Spleen (tissue), 11 donors: Measurements from ENCODE around the gene KIAA1217. TPM values are rescaled to one million over a fixed set of nuclear protein-coding genes. Genes with fewer than 3 reads are reported as not detected.

Experiments used
- DNase-seq: peaks from one replicate; pipeline ENCODE4 v3.0.0-alpha.2; 2020
- H3K27ac ChIP-seq, 8 donors: fragments of 200-600 bp; sonication (generic) in 7 of 8; 1 replicate in 4 of 8; 2 replicates in 4 of 8; pipeline versions ENCODE4 v1.5.0 to v1.8.0; 2016 to 2021; ENCODE audit warnings: inconsistent platforms in 4 of 8, mild to moderate bottlenecking in 4 of 8, moderate library complexity in 1 of 8
- H3K27me3 ChIP-seq, 7 donors: fragments of 200-600 bp; sonication (generic) in 6 of 7; replicated peaks in 1 of 7; 1 replicate in 4 of 7; 2 replicates in 3 of 7; pipeline versions ENCODE4 v1.5.0 to v1.8.0; 2016 to 2021; ENCODE audit warnings: inconsistent platforms in 3 of 7, mild to moderate bottlenecking in 1 of 7
- H3K36me3 ChIP-seq, 6 donors: fragments of 200-600 bp; sonication (generic) in 5 of 6; 1 replicate in 4 of 6; 2 replicates in 2 of 6; pipeline versions ENCODE4 v1.5.0 to v1.8.0; 2016 to 2021; ENCODE audit warnings: inconsistent platforms in 2 of 6
- H3K4me1 ChIP-seq, 6 donors: fragments of 200-600 bp; sonication (generic) in 5 of 6; 1 replicate in 3 of 6; 2 replicates in 3 of 6; pipeline versions ENCODE4 v1.5.0 to v1.8.0; 2016 to 2021; ENCODE audit warnings: inconsistent platforms in 3 of 6
- H3K4me3 ChIP-seq, 8 donors: fragments of 200-600 bp; sonication (generic) in 7 of 8; 1 replicate in 4 of 8; 2 replicates in 4 of 8; pipeline versions ENCODE4 v1.5.0 to v1.8.0; 2016 to 2021; ENCODE audit warnings: inconsistent platforms in 4 of 8, mild to moderate bottlenecking in 4 of 8, moderate library complexity in 2 of 8
- H3K9me3 ChIP-seq, 8 donors: fragments of 200-600 bp; sonication (generic) in 7 of 8; 1 replicate in 4 of 8; 2 replicates in 4 of 8; pipeline versions ENCODE4 v1.5.0 to v1.8.0; 2016 to 2021; ENCODE audit warnings: inconsistent platforms in 4 of 8
- POLR2A ChIP-seq, 3 donors: fragments of 450-650 bp; IDR thresholded peaks; one replicate each; pipeline ENCODE4 v1.5.1; 2017; ENCODE audit warnings: antibody characterized with exemption in 3 of 3, mild to moderate bottlenecking in 1 of 3
- POLR2AphosphoS5 ChIP-seq, 3 donors: sonication (generic); formaldehyde crosslinking; IDR thresholded peaks; one replicate each; pipeline ENCODE4 v1.5.1; 2017; ENCODE audit warnings: antibody characterized with exemption in 3 of 3
- WGBS, 5 donors: extraction: QIAGEN DNeasy Blood & Tissue Kit in 3 of 5; methylation state at CpG; one replicate each; pipeline versions ENCODE4 v1.1.5 to v1.1.7; 2013 to 2018; 5-methylcytosine and 5-hydroxymethylcytosine counted together
- intact Hi-C: fragments of 100-400 bp; cut with DNase I; formaldehyde crosslinking; loops from one replicate; pipeline ENCODE4 v1.15.0; 2023; ENCODE audit warnings: low total_unique reads
- polyA plus RNA-seq, 3 donors: library from polyadenylated mRNA; stranded (reverse); fragments of 200-250 nt; gene quantifications; one replicate each; pipeline ENCODE4 v1.2.1, GENCODE V29; 2013
- total RNA-seq, 7 donors: library from RNA; depleted of rRNA in 3 of 7; stranded (reverse); fragments of >200 nt in 3 of 7; fragmentation: NEBNext Ultra II Directional in 4 of 7; extraction: Animal tissue kit (Norgen Biotek cat#: 25700) in 4 of 7; gene quantifications; one replicate each; pipeline versions ENCODE4 v1.1.0 to v1.2.1, GENCODE V29; 2016 to 2021
- TF ChIP-seq, protein P1 (sequence below), 11 experiments: fragments of 200-600 bp in 7 of 11; fragments of 450-650 bp in 4 of 11; sonication (generic) in 4 of 11; IDR thresholded peaks in 8 of 11; conservative IDR thresholded peaks in 3 of 11; 1 replicate in 7 of 11; 2 replicates in 4 of 11; pipeline versions ENCODE4 v1.4.0 to v1.8.0; 2016 to 2021; ENCODE audit warnings: antibody characterized with exemption in 11 of 11, inconsistent platforms in 4 of 11, mild to moderate bottlenecking in 1 of 11
- donor health status: healthy with polysubstance abuse.
- donor health status: DM: no; HTN: no; CAD: no; lungs with moderate emphysema.
- donor health status: DM: no; HTN: no; CAD: no.
- donor health status: Bipolar disorder and iron deficiency.
- donor health status: healthy.
- donor health status: DM: no; HTN: no; CAD: no.
- donor health status: DM: yes; HTN: yes; CAD: no.

KIAA1217 gene
- total and polyA plus RNA-seq, 10 donors: 2.2 to 40.7 (median 21.4) TPM

DNA sequence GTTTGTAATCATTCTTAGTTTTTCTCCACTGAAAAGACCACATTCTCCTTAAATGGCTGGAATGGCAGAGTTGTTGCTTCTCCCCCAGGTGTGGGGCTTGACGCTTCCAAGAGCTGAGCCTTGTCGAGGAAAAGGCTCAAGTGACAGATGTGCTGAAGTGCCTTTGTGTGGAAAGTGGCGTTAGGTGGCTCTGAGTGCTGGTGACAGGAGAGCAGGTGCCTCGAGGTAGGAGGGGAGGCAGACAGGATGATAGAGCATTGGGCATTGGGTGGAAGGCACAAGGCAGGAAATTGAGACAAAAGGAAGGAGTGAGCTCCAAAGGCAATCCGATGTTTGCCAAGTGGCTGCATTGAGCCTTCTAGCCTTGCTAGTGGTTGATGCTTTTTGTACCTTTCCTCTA is 6.7 kb downstream of the KIAA1217 start:
- intact Hi-C loops: no loop called here
- peaks cover 0 to 2% (median 0%) of the 10 kb centered on the region in 7 donors for H3K27me3 ChIP-seq
- no peak overlapping the region for H3K4me3 ChIP-seq
- no peaks in the 10 kb centered on the region for H3K9me3 ChIP-seq
- H3K36me3 ChIP-seq: peaks cover 0 to 3% (median 0%) of the 10 kb centered on the region in 6 donors
- H3K4me1 ChIP-seq: peaks cover 0 to 12% (median 0%) of the 10 kb centered on the region in 6 donors
- DNase-seq: no peak
- TF ChIP-seq, protein P1, sequence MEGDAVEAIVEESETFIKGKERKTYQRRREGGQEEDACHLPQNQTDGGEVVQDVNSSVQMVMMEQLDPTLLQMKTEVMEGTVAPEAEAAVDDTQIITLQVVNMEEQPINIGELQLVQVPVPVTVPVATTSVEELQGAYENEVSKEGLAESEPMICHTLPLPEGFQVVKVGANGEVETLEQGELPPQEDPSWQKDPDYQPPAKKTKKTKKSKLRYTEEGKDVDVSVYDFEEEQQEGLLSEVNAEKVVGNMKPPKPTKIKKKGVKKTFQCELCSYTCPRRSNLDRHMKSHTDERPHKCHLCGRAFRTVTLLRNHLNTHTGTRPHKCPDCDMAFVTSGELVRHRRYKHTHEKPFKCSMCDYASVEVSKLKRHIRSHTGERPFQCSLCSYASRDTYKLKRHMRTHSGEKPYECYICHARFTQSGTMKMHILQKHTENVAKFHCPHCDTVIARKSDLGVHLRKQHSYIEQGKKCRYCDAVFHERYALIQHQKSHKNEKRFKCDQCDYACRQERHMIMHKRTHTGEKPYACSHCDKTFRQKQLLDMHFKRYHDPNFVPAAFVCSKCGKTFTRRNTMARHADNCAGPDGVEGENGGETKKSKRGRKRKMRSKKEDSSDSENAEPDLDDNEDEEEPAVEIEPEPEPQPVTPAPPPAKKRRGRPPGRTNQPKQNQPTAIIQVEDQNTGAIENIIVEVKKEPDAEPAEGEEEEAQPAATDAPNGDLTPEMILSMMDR (IDR thresholded peaks at IDR 0.05 in 8 of 11, conservative IDR thresholded peaks at IDR 0.05 in 3 of 11): no peak
- TF ChIP-seq POLR2AphosphoS5 (IDR thresholded peaks at IDR 0.05): no peak
- no peak for TF ChIP-seq POLR2A (IDR thresholded peaks at IDR 0.05)
- H3K27ac ChIP-seq: peak overlapping the region in 4 of 8 donors; percentile 8 to 47 (median 30)
- 65 to 77% (median 69%) methylated on average over 5 of the region's 5 CpGs for WGBS, 5 donors

DNA sequence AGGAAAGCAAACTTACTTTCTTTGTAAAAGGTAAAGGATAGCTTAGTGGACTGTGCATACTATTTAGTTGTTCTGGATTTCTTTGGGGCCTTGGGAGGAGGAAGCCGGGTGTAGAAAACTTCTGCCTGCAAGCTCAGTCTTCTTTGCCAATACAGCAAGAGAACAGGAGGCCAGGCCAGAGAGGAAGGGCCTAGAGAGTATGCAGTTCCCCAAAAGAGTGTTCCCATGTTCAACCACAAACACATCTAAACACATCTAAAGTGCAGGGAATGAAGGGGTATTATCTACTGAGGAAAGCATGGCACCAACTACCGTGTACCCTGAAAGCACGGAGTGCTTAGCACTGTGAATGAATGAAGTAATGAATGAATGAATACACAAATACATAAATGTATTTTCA is 11.0 kb downstream of the KIAA1217 start:
- peak in 1 of 3 donors; percentile 25 for TF ChIP-seq POLR2AphosphoS5 (IDR thresholded peaks at IDR 0.05)
- TF ChIP-seq, protein P1 (IDR thresholded peaks at IDR 0.05 in 8 of 11, conservative IDR thresholded peaks at IDR 0.05 in 3 of 11): no peak
- TF ChIP-seq POLR2A (IDR thresholded peaks at IDR 0.05): no peak
- Histone ChIP-seq H3K27ac (peak overlapping the region in 1 of 8 donors; percentile 5), H3K27me3 (no peaks in the 10 kb centered on the region), H3K4me1 (peaks cover 0 to 6% (median 0%) of the 10 kb centered on the region in 6 donors), H3K4me3 (no peak overlapping the region), H3K36me3 (peaks cover 0 to 3% (median 0%) of the 10 kb centered on the region in 6 donors), H3K9me3 (no peaks in the 10 kb centered on the region)
- intact Hi-C loops: no loop called here
- 66 to 87% (median 83%) methylated on average over 3 of the region's 3 CpGs for WGBS, 5 donors
- DNase-seq: no peak

DNA sequence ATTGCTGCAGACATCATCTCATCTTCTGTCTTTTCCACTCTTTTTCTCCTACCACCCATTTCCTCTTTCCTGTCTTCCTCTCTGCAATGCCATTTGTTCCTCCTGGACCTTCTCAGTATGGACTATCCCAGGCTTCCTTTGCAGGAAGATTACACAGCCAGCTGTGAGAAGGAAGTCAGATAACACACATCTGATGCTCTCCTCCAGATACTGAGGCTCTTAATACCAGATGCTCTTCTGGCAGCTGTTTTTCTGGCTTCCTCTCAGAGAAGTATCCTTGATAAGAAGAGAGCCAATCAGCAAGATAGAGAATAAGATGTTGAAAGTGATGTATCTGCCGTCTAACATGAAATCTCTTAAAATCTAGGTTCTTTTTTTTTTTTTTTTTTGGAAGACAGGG is 14.4 kb downstream of the KIAA1217 start:
- H3K9me3 ChIP-seq: no peaks in the 10 kb centered on the region
- TF ChIP-seq POLR2AphosphoS5 (IDR thresholded peaks at IDR 0.05) (no peak), POLR2A (IDR thresholded peaks at IDR 0.05) (no peak)
- TF ChIP-seq, protein P1 (IDR thresholded peaks at IDR 0.05 in 8 of 11, conservative IDR thresholded peaks at IDR 0.05 in 3 of 11): no peak
- H3K4me3 ChIP-seq: no peak overlapping the region
- intact Hi-C loops: no loop called here
- H3K27ac ChIP-seq: no peak overlapping the region
- H3K4me1 ChIP-seq: no peaks in the 10 kb centered on the region
- no peaks in the 10 kb centered on the region for H3K27me3 ChIP-seq
- DNase-seq: no peak
- H3K36me3 ChIP-seq: peaks cover 0 to 3% (median 0%) of the 10 kb centered on the region in 6 donors
- WGBS, 5 donors: 54 to 71% (median 63%) methylated on average over 1 of the region's 1 CpG

DNA sequence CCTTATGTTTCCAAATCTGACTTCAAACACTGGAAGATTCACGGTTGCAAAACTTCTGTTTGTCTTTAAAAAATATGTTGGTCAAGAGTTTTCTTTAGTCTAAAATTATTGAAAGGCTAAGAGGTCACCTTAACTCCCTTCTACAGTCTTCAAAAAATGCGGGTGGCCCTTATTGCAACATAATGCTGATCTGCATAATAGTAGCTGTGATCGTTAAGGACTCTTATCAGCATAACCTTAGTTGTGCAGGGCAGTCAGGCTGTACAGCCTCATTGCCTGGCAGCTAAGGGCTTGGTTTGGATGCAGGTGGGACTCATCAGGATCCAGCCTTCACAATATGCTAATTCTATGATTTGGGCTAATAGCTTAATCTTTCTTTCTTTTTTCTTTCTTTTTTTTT is 15.0 kb downstream of the KIAA1217 start:
- intact Hi-C loops: no loop called here
- Histone ChIP-seq H3K27me3 (no peaks in the 10 kb centered on the region), H3K4me1 (no peaks in the 10 kb centered on the region), H3K36me3 (peaks cover 0 to 3% (median 0%) of the 10 kb centered on the region in 6 donors), H3K27ac (no peak overlapping the region), H3K9me3 (no peaks in the 10 kb centered on the region), H3K4me3 (no peak overlapping the region)
- 64 to 84% (median 68%) methylated on average over 3 of the region's 3 CpGs for WGBS, 5 donors
- TF ChIP-seq POLR2AphosphoS5 (IDR thresholded peaks at IDR 0.05) (no peak), POLR2A (IDR thresholded peaks at IDR 0.05) (no peak)
- TF ChIP-seq, protein P1 (IDR thresholded peaks at IDR 0.05 in 8 of 11, conservative IDR thresholded peaks at IDR 0.05 in 3 of 11): no peak
- DNase-seq: no peak
